Liver (tissue), 9 donors: Measurements from ENCODE around the gene MED26. TPM values are rescaled to one million over a fixed set of nuclear protein-coding genes. Genes with fewer than 3 reads are reported as not detected.

Experiments used
- DNase-seq: peaks from one replicate; pipeline ENCODE4 v3.0.0-alpha.2; 2017; ENCODE audit warnings: low spot score
- H3K27ac ChIP-seq, 2 donors: one replicate each; pipeline ENCODE4 v1.7.0; 2013; ENCODE audit warnings: inconsistent platforms in 2 of 2, low read length in 2 of 2, control low read depth in 1 of 2, low read depth in 1 of 2, mild to moderate bottlenecking in 1 of 2
- H3K27me3 ChIP-seq, 4 donors: one replicate each; pipeline versions ENCODE4 v1.6.1 to v1.7.0; 2013; ENCODE audit warnings: low read length in 3 of 4, inconsistent platforms in 1 of 4, mild to moderate bottlenecking in 1 of 4, moderate library complexity in 1 of 4; ENCODE audit not compliant: control insufficient read depth in 4 of 4, insufficient read depth in 4 of 4
- H3K36me3 ChIP-seq, 4 donors: one replicate each; pipeline versions ENCODE4 v1.6.1 to v1.7.0; 2013; ENCODE audit warnings: low read length in 3 of 4, mild to moderate bottlenecking in 3 of 4, low read depth in 1 of 4, moderate library complexity in 1 of 4; ENCODE audit not compliant: control insufficient read depth in 4 of 4, insufficient read depth in 3 of 4
- H3K4me1 ChIP-seq, 4 donors: one replicate each; pipeline versions ENCODE4 v1.6.1 to v1.7.0; 2013; ENCODE audit warnings: low read length in 3 of 4, mild to moderate bottlenecking in 3 of 4, moderate library complexity in 1 of 4; ENCODE audit not compliant: control insufficient read depth in 4 of 4, insufficient read depth in 4 of 4
- H3K4me3 ChIP-seq, 3 donors: one replicate each; pipeline versions ENCODE4 v1.6.1 to v1.7.0; 2013; ENCODE audit warnings: low read length in 3 of 3, control low read depth in 1 of 3, low read depth in 1 of 3, mild to moderate bottlenecking in 1 of 3
- H3K9ac ChIP-seq, 2 donors: one replicate each; pipeline ENCODE4 v1.7.0; 2013; ENCODE audit warnings: low read length in 2 of 2, mild to moderate bottlenecking in 2 of 2, moderate library complexity in 2 of 2, control low read depth in 1 of 2, low read depth in 1 of 2
- H3K9me3 ChIP-seq, 4 donors: one replicate each; pipeline versions ENCODE4 v1.6.1 to v1.7.0; 2013; ENCODE audit warnings: low read length in 3 of 4; ENCODE audit not compliant: control insufficient read depth in 4 of 4
- ATF3 ChIP-seq: IDR thresholded peaks from 2 replicates; pipeline ENCODE4 v1.6.1; 2016; ENCODE audit warnings: antibody characterized with exemption
- CTCF ChIP-seq: fragments of 150-350 bp; IDR thresholded peaks from 2 replicates; pipeline ENCODE4 v1.5.1; 2017; ENCODE audit warnings: improper control_type of control experiment, low read depth, low read length; ENCODE audit not compliant: missing input control
- EGR1 ChIP-seq, 2 donors: IDR thresholded peaks; 2 replicates each; pipeline ENCODE4 v1.6.1; 2016 to 2018; ENCODE audit warnings: antibody characterized with exemption in 2 of 2, low read depth in 2 of 2
- FOXA1 ChIP-seq: IDR thresholded peaks from 2 replicates; pipeline ENCODE4 v1.6.1; 2016; ENCODE audit warnings: antibody characterized with exemption
- FOXA2 ChIP-seq: IDR thresholded peaks from 2 replicates; pipeline ENCODE4 v1.6.1; 2016; ENCODE audit warnings: antibody characterized with exemption
- GABPA ChIP-seq, 2 donors: IDR thresholded peaks in 1 of 2; conservative IDR thresholded peaks in 1 of 2; 2 replicates each; pipeline ENCODE4 v1.6.1; 2016; ENCODE audit warnings: antibody characterized with exemption in 2 of 2, mild to moderate bottlenecking in 1 of 2, moderate library complexity in 1 of 2
- HNF4A ChIP-seq, 2 donors: conservative IDR thresholded peaks; 2 replicates each; pipeline ENCODE4 v1.6.1; 2016; ENCODE audit warnings: antibody characterized with exemption in 2 of 2, mild to moderate bottlenecking in 2 of 2
- HNF4G ChIP-seq: IDR thresholded peaks from 2 replicates; pipeline ENCODE4 v1.6.1; 2016; ENCODE audit warnings: antibody characterized with exemption
- JUND ChIP-seq, 2 donors: IDR thresholded peaks; 2 replicates each; pipeline ENCODE4 v1.6.1; 2016; ENCODE audit warnings: antibody characterized with exemption in 2 of 2
- MAX ChIP-seq: IDR thresholded peaks from 2 replicates; pipeline ENCODE4 v1.6.1; 2016; ENCODE audit warnings: antibody characterized with exemption
- NR2F2 ChIP-seq: IDR thresholded peaks from 2 replicates; pipeline ENCODE4 v1.6.1; 2016; ENCODE audit warnings: antibody characterized with exemption
- RAD21 ChIP-seq, 2 donors: IDR thresholded peaks; 2 replicates each; pipeline ENCODE4 v1.6.1; 2016; ENCODE audit warnings: antibody characterized with exemption in 2 of 2, mild to moderate bottlenecking in 2 of 2
- RXRA ChIP-seq, 2 donors: IDR thresholded peaks; 2 replicates each; pipeline ENCODE4 v1.6.1; 2017 to 2018; ENCODE audit warnings: antibody characterized with exemption in 2 of 2, mild to moderate bottlenecking in 1 of 2
- SP1 ChIP-seq: IDR thresholded peaks from 2 replicates; pipeline ENCODE4 v1.6.1; 2018; ENCODE audit warnings: antibody characterized with exemption, mild to moderate bottlenecking
- TAF1 ChIP-seq: conservative IDR thresholded peaks from 2 replicates; pipeline ENCODE4 v1.6.1; 2016; ENCODE audit warnings: antibody characterized with exemption, mild to moderate bottlenecking
- YY1 ChIP-seq: IDR thresholded peaks from 2 replicates; pipeline ENCODE4 v1.6.1; 2016; ENCODE audit warnings: antibody characterized with exemption, mild to moderate bottlenecking
- WGBS: extraction: QIAGEN DNeasy Blood & Tissue Kit; methylation state at CpG from one replicate; pipeline ENCODE4 v1.1.7; 2013; 5-methylcytosine and 5-hydroxymethylcytosine counted together
- polyA plus RNA-seq, 2 donors: library from polyadenylated mRNA; stranded (reverse) in 1 of 2; unstranded in 1 of 2; fragments of 200-250 nt in 1 of 2; fragments of >200 nt in 1 of 2; fragmentation: Nextera tagmentation in 1 of 2; extraction: Ambion mirVana in 1 of 2; gene quantifications; one replicate each; pipeline versions ENCODE4 v1.2.1 to v1.2.3, GENCODE V29; 2013 to 2015
- total RNA-seq, 2 donors: library from RNA; depleted of rRNA; stranded (reverse); fragments of >200 nt; gene quantifications; one replicate each; pipeline ENCODE4 v1.2.3, GENCODE V29; 2014
- TF ChIP-seq, protein P1 (sequence below): IDR thresholded peaks from 2 replicates; pipeline ENCODE4 v1.6.1; 2016; ENCODE audit warnings: antibody characterized with exemption
- TF ChIP-seq, protein P2 (sequence below): IDR thresholded peaks from 2 replicates; pipeline ENCODE4 v1.6.1; 2016; ENCODE audit warnings: antibody characterized with exemption, mild to moderate bottlenecking
- donor health status: healthy.
- donor health status: healthy.
- donor health status: healthy.
- donor health status: healthy.
- donor health status: healthy.

MED26 gene
- total and polyA plus RNA-seq, 4 donors, result 1.5 to 3.8 (median 3.2) TPM

DNA sequence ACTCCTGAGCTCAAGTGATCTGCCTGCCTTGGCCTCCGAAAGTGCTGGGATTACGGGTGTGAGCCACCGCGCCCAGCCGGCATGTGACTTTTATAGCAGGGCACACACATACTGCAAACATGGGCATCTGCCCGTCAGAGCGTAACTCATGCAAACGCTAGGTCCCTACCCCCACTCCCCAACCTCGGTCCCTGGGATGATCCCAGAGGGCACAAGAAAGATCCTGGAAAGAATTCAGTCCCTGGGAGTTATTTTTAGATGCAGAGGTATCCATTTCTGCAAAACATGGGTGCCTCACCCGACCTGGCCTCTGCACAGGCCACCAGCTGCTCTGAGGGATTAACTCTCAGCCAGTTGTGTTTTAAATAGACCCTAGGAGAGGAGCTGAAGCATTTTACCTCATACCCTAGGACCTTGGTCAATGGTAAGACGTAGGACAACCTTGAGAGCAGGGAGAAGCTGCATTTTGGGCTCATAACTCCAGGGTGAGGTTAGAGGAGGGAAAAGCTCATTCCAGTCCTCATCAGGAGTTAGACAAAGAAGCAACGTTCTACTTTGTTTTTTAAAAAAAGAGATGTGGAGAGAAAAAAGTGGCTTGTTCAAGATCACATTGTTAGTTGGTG is 43.8 kb upstream of the MED26 start:
- Histone ChIP-seq H3K36me3 (no peaks in the 10 kb centered on the region), H3K9me3 (no peaks in the 10 kb centered on the region), H3K4me1 (no peaks in the 10 kb centered on the region), H3K27ac (no peak overlapping the region), H3K27me3 (no peaks in the 10 kb centered on the region), H3K4me3 (no peak overlapping the region), H3K9ac (no peak overlapping the region)
- TF ChIP-seq FOXA2 (no peak), GABPA (IDR thresholded peaks at IDR 0.05 in 1 of 2, conservative IDR thresholded peaks at IDR 0.05 in 1 of 2) (no peak), SP1 (no peak), MAX (no peak), JUND (IDR thresholded peaks at IDR 0.05) (no peak), RXRA (IDR thresholded peaks at IDR 0.05) (no peak), CTCF (no peak), ATF3 (no peak), TAF1 (no peak), NR2F2 (no peak), RAD21 (IDR thresholded peaks at IDR 0.05) (no peak)
- TF ChIP-seq, protein P1, sequence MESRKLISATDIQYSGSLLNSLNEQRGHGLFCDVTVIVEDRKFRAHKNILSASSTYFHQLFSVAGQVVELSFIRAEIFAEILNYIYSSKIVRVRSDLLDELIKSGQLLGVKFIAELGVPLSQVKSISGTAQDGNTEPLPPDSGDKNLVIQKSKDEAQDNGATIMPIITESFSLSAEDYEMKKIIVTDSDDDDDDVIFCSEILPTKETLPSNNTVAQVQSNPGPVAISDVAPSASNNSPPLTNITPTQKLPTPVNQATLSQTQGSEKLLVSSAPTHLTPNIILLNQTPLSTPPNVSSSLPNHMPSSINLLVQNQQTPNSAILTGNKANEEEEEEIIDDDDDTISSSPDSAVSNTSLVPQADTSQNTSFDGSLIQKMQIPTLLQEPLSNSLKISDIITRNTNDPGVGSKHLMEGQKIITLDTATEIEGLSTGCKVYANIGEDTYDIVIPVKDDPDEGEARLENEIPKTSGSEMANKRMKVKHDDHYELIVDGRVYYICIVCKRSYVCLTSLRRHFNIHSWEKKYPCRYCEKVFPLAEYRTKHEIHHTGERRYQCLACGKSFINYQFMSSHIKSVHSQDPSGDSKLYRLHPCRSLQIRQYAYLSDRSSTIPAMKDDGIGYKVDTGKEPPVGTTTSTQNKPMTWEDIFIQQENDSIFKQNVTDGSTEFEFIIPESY, result no peak
- no peak for DNase-seq
- 89% methylated on average over 12 of the region's 12 CpGs for WGBS

DNA sequence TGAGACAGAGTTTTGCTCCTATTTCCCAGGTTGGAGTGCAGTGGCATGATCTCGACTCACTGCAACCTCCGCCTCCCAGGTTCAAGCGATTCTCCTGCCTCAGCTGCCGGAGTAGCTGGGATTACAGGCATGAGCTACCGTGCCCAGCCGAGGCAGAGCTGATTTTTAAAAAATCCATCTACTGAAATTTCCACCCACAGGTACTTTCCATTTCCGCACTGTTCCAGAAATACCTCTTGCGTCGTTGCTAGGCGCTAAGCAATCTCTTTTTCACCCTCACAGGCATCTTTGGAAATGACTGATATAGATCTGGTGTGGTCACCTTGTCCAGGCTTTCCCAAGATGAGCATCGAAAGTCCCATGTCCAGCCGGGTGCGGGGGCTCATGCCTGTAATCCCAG is 42.3 kb upstream of the MED26 start:
- 96% methylated on average over 13 of the region's 13 CpGs for WGBS
- TF ChIP-seq GABPA (IDR thresholded peaks at IDR 0.05 in 1 of 2, conservative IDR thresholded peaks at IDR 0.05 in 1 of 2) (no peak), CTCF (no peak), MAX (no peak), JUND (IDR thresholded peaks at IDR 0.05) (no peak), FOXA2 (no peak), YY1 (no peak), NR2F2 (no peak), EGR1 (IDR thresholded peaks at IDR 0.05; ENCODE audit: low read depth in 2 of 2) (no peak), RAD21 (IDR thresholded peaks at IDR 0.05) (no peak), HNF4A (conservative IDR thresholded peaks at IDR 0.05) (no peak), TAF1 (no peak), SP1 (no peak), RXRA (IDR thresholded peaks at IDR 0.05) (no peak), ATF3 (no peak), FOXA1 (no peak), HNF4G (no peak)
- TF ChIP-seq, protein P1, result no peak
- TF ChIP-seq, protein P2, sequence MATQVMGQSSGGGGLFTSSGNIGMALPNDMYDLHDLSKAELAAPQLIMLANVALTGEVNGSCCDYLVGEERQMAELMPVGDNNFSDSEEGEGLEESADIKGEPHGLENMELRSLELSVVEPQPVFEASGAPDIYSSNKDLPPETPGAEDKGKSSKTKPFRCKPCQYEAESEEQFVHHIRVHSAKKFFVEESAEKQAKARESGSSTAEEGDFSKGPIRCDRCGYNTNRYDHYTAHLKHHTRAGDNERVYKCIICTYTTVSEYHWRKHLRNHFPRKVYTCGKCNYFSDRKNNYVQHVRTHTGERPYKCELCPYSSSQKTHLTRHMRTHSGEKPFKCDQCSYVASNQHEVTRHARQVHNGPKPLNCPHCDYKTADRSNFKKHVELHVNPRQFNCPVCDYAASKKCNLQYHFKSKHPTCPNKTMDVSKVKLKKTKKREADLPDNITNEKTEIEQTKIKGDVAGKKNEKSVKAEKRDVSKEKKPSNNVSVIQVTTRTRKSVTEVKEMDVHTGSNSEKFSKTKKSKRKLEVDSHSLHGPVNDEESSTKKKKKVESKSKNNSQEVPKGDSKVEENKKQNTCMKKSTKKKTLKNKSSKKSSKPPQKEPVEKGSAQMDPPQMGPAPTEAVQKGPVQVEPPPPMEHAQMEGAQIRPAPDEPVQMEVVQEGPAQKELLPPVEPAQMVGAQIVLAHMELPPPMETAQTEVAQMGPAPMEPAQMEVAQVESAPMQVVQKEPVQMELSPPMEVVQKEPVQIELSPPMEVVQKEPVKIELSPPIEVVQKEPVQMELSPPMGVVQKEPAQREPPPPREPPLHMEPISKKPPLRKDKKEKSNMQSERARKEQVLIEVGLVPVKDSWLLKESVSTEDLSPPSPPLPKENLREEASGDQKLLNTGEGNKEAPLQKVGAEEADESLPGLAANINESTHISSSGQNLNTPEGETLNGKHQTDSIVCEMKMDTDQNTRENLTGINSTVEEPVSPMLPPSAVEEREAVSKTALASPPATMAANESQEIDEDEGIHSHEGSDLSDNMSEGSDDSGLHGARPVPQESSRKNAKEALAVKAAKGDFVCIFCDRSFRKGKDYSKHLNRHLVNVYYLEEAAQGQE, result no peak
- Histone ChIP-seq H3K27ac (no peak overlapping the region), H3K9ac (no peak overlapping the region), H3K27me3 (no peaks in the 10 kb centered on the region), H3K36me3 (no peaks in the 10 kb centered on the region), H3K4me3 (no peak overlapping the region), H3K4me1 (no peaks in the 10 kb centered on the region), H3K9me3 (no peaks in the 10 kb centered on the region)
- DNase-seq, result no peak
